CD8-positive, alpha-beta memory T cell (primary cell): ENCODE results near the gene L3MBTL1. TPM values are rescaled to one million over a fixed set of nuclear protein-coding genes. Genes with fewer than 3 reads are reported as not detected.
A peak's percentile ranks its signal among the peaks of the same experiment; 100 is the strongest.

Experiments used
- CTCF ChIA-PET: fragments of 350-600 bp; sonication (Branson Sonifier 250); formaldehyde crosslinking; loops from one replicate; lab custom pipeline; 2021; ENCODE audit warnings: antibody characterized with exemption; lab: Charles Lee
- POLR2A ChIA-PET: fragments of 350-600 bp; sonication (Branson Sonifier 250); formaldehyde crosslinking; loops from one replicate; lab custom pipeline; 2021; ENCODE audit warnings: antibody characterized with exemption; lab: Charles Lee
- DNase-seq, 5 donors: peaks; one replicate each; pipeline versions ENCODE4 v3.0.0 to v3.0.0-alpha.2; 2020 to 2022; ENCODE audit warnings: mixed read lengths in 1 of 5
- H3K27ac ChIP-seq: one replicate; pipeline ENCODE4 v1.7.0; 2013; ENCODE audit warnings: low read depth, mild to moderate bottlenecking, low read length, moderate library complexity
- H3K27me3 ChIP-seq: 2 replicates; pipeline ENCODE4 v1.7.0; 2013; ENCODE audit warnings: low read length, mild to moderate bottlenecking; ENCODE audit not compliant: insufficient read depth, poor library complexity, severe bottlenecking
- H3K36me3 ChIP-seq: 2 replicates; pipeline ENCODE4 v1.7.0; 2013; ENCODE audit warnings: mild to moderate bottlenecking, low read length, moderate library complexity; ENCODE audit not compliant: insufficient read depth
- H3K4me1 ChIP-seq: 2 replicates; pipeline ENCODE4 v1.7.0; 2013; ENCODE audit warnings: mild to moderate bottlenecking, low read length, moderate library complexity; ENCODE audit not compliant: insufficient read depth
- H3K4me3 ChIP-seq: 2 replicates; pipeline ENCODE4 v1.7.0; 2013; ENCODE audit warnings: mild to moderate bottlenecking, low read length
- H3K9me3 ChIP-seq: 2 replicates; pipeline ENCODE4 v1.7.0; 2013; ENCODE audit warnings: mild to moderate bottlenecking, low read length
- H3K27ac Mint-ChIP-seq, 8 donors: one replicate each; pipeline ENCODE4 v1.8.0; 2020 to 2021; ENCODE audit warnings: mixed read lengths in 8 of 8, mild to moderate bottlenecking in 6 of 8, inconsistent platforms in 3 of 8, moderate library complexity in 3 of 8
- H3K27me3 Mint-ChIP-seq, 2 donors: one replicate each; pipeline ENCODE4 v1.8.0; 2020 to 2021; ENCODE audit warnings: mixed read lengths in 2 of 2, mild to moderate bottlenecking in 1 of 2, moderate library complexity in 1 of 2
- H3K36me3 Mint-ChIP-seq, 3 donors: one replicate each; pipeline ENCODE4 v1.8.0; 2020 to 2021; ENCODE audit warnings: mixed read lengths in 3 of 3, inconsistent platforms in 1 of 3, mild to moderate bottlenecking in 1 of 3
- H3K4me1 Mint-ChIP-seq, 3 donors: one replicate each; pipeline ENCODE4 v1.8.0; 2020 to 2021; ENCODE audit warnings: mixed read lengths in 3 of 3, inconsistent platforms in 1 of 3, mild to moderate bottlenecking in 1 of 3
- H3K4me3 Mint-ChIP-seq, 7 donors: one replicate each; pipeline ENCODE4 v1.8.0; 2020 to 2021; ENCODE audit warnings: mixed read lengths in 7 of 7, mild to moderate bottlenecking in 6 of 7, moderate library complexity in 4 of 7, inconsistent platforms in 2 of 7
- H3K9me3 Mint-ChIP-seq, 5 donors: one replicate each; pipeline ENCODE4 v1.8.0; 2020 to 2022; ENCODE audit warnings: mixed read lengths in 5 of 5, mild to moderate bottlenecking in 3 of 5, moderate library complexity in 2 of 5, inconsistent platforms in 1 of 5
- polyA plus RNA-seq: library from polyadenylated mRNA; unstranded; fragments of 300-500 nt; fragmentation: Illumina TruSeq; gene quantifications from one replicate; pipeline ENCODE4 v1.2.3, GENCODE V29; 2021
- total RNA-seq, 2 experiments: library from RNA; stranded (reverse); gene quantifications; one replicate each; pipeline ENCODE4 v1.2.3, GENCODE V29; 2021

Gene L3MBTL1
- total and polyA plus RNA-seq, 3 experiments from 2014 or later: 1.8 to 5.2 (median 4.6) TPM

DNA sequence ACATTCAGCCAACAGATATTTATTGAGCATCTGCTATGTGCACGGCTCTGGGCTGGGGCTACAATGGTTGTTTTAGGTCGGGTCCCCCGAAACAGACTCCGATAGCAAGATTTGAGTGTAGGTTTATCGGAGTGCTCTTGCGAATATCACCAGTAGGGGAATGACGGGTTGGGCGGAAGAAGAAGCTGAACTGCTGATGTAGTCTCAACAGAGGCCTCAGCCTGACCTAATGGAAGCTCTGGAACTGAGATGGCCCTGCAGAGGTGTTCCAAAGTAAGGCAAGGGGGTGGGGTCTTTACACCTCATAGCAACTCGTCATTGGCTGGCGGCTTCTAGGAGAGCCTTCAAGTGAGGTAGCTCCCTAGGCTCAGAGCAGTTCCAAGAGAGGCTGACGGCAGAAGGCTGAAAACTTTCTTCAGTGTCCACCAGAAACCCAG lies 1.1 kb downstream of the L3MBTL1 start:
- DNase-seq: no peak
- H3K4me1 Mint-ChIP-seq: peaks cover 0 to 10% (median 9%) of the 10 kb centered on the region in 3 donors
- peaks cover 21 to 38% of the 10 kb centered on the region in 2 donors for H3K27me3 Mint-ChIP-seq
- ChIA-PET CTCF (no interaction called here), POLR2A (no interaction called here)
- peaks cover 0 to 2% (median 0%) of the 10 kb centered on the region in 5 donors for H3K9me3 Mint-ChIP-seq
- Histone ChIP-seq H3K9me3 (no peaks in the 10 kb centered on the region), H3K36me3 (no peaks in the 10 kb centered on the region), H3K4me1 (peaks cover 4% of the 10 kb centered on the region), H3K4me3 (peak overlapping the region; percentile 32), H3K27me3 (peaks cover 6% of the 10 kb centered on the region), H3K27ac (no peak overlapping the region)
- H3K4me3 Mint-ChIP-seq: peak overlapping the region in 5 of 7 donors; percentile 20 to 69 (median 68)
- H3K27ac Mint-ChIP-seq: no peak overlapping the region
- no peaks in the 10 kb centered on the region for H3K36me3 Mint-ChIP-seq

GRCh38 chr20:43511879-43512278 lies 4.4 kb downstream of the L3MBTL1 start:
- peaks cover 16 to 33% (median 25%) of the 10 kb centered on the region in 3 donors for H3K4me1 Mint-ChIP-seq
- H3K27me3 Mint-ChIP-seq: peaks cover 12 to 17% of the 10 kb centered on the region in 2 donors
- Histone ChIP-seq H3K9me3 (no peaks in the 10 kb centered on the region), H3K27ac (no peak overlapping the region), H3K4me3 (no peak overlapping the region), H3K4me1 (peaks cover 18% of the 10 kb centered on the region), H3K27me3 (peaks cover 6% of the 10 kb centered on the region), H3K36me3 (no peaks in the 10 kb centered on the region)
- CTCF ChIA-PET: no interaction called here
- no peak overlapping the region for H3K27ac Mint-ChIP-seq
- peaks cover 0 to 5% (median 0%) of the 10 kb centered on the region in 3 donors for H3K36me3 Mint-ChIP-seq
- H3K4me3 Mint-ChIP-seq: peak overlapping the region in 1 of 7 donors; percentile 29
- H3K9me3 Mint-ChIP-seq: peaks cover 0 to 2% (median 0%) of the 10 kb centered on the region in 5 donors
- DNase-seq: no peak
- POLR2A ChIA-PET: no interaction called here

DNA sequence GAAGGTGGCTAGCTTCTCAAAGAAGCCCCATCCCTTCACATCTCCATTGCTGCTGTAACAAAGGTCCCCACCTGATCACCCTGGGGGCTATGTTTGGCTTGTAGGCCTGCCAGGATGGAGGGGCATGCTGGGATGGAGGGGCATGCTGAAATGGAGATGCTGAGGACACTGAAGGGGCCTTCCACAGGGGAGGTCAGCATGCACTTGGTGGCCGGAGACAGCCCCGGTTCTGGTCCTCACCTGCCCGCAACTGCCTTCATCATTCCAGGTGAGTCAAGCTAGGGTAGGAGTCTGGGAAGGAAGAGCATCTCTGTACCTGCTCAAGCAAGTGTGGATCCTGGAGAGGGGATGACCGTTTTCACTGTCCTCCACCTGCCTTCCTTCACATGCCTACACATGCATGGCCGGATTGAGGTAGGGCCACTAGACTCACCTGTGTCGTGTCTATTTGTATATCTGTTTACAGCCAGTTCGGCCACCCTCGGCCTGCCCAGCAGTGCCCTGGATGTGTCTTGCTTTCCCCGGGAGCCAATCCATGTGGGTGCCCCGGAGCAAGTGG lies 6.0 kb downstream of the L3MBTL1 start:
- Mint-ChIP-seq H3K4me3 (peak overlapping the region; percentile 80 to 95 (median 92)), H3K27me3 (peaks cover 5 to 10% of the 10 kb centered on the region in 2 donors), H3K27ac (peak overlapping the region in 4 of 8 donors; percentile 62 to 84 (median 72)), H3K4me1 (peaks cover 16 to 30% (median 22%) of the 10 kb centered on the region in 3 donors), H3K9me3 (peaks cover 0 to 2% (median 0%) of the 10 kb centered on the region in 5 donors), H3K36me3 (peaks cover 0 to 9% (median 1%) of the 10 kb centered on the region in 3 donors)
- H3K36me3 ChIP-seq: no peaks in the 10 kb centered on the region
- POLR2A ChIA-PET: interaction anchor here (3.0 kb wide), 1 partner anchor 56 kb away, joined by 23 read pairs; the partner anchor contains the start of gene SRSF6
- CTCF ChIA-PET: interaction anchor here (1.5 to 1.6 kb wide), 2 partner anchors 56 to 65 kb away, joined by 3 to 4 read pairs; partner anchors contain the start of gene SRSF6
- DNase-seq: no peak
- peak overlapping the region; percentile 12 for H3K27ac ChIP-seq
- no peaks in the 10 kb centered on the region for H3K9me3 ChIP-seq
- peaks cover 15% of the 10 kb centered on the region for H3K4me1 ChIP-seq
- H3K27me3 ChIP-seq: peaks cover 4% of the 10 kb centered on the region
- peak overlapping the region; percentile 54 for H3K4me3 ChIP-seq

DNA sequence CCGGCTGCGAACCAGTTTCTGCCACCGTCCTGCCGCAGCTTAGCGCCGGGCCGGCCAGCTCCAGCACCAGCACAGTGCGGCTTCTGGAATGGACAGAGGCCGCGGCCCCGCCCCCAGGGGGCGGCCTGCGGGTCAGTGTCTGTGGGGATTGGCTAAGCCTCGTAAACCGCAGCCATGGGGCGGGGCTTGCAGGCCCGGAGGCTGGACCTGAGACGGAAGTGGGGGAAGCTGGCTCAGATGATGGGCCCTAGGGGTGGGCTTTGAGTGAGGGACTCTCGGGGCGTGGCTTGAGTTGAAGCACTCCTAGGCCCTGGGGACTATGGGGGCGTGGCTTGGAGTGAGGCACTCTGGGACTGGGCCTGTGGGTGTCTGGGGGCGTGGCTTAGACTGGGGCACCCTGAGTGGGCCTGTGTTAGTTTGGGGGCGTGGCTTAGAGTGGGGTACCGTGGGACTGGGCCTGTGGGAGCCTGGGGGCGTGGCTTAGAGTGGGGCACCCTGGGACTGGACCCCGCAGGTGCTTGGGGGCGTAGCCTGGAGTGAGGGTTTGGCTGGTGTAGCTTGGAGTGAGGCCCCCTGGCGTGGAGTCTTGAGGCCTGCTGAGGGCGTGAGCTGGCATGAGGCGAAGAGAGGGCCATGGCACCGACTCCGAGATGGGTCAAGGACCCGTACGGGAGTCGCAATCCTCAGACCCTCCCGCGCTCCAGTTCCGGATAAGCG lies 6.6 kb downstream of the L3MBTL1 start:
- CTCF ChIA-PET: interaction anchor here (1.1 to 1.8 kb wide), 4 partner anchors 26 to 65 kb away, joined by 3 to 4 read pairs (median 4); partner anchors contain the start of gene SRSF6

DNA sequence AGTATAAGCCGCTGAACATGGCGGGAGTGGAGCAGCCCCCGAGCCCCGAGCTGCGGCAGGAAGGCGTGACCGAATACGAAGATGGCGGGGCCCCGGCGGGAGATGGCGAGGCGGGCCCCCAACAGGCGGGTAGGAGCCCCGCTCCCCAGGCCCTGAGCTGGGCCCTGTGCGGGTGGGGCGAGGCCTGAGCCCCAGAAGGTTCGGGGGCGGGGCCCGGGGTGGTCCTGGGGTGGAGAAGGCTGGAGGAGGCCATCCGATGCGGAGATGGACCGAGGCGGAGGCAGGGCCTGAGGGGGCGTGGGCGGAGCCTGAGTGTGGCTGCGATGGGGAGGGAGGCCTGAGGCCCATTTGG lies 7.1 kb downstream of the L3MBTL1 start:
- H3K27ac Mint-ChIP-seq: peak overlapping the region; percentile 76 to 94 (median 88)
- Histone ChIP-seq H3K9me3 (no peaks in the 10 kb centered on the region), H3K27me3 (no peaks in the 10 kb centered on the region), H3K4me1 (peaks cover 14% of the 10 kb centered on the region), H3K4me3 (peak overlapping the region; percentile 66), H3K27ac (peak overlapping the region; percentile 38), H3K36me3 (no peaks in the 10 kb centered on the region)
- H3K4me3 Mint-ChIP-seq: peak overlapping the region; percentile 89 to 96 (median 94)
- H3K4me1 Mint-ChIP-seq: peaks cover 16 to 28% (median 19%) of the 10 kb centered on the region in 3 donors
- H3K36me3 Mint-ChIP-seq: peaks cover 0 to 9% (median 1%) of the 10 kb centered on the region in 3 donors
- H3K9me3 Mint-ChIP-seq: peaks cover 0 to 2% (median 0%) of the 10 kb centered on the region in 5 donors
- peaks cover under 1 to 1% of the 10 kb centered on the region in 2 donors for H3K27me3 Mint-ChIP-seq
- ChIA-PET CTCF (interaction anchor here (1.1 to 1.8 kb wide), 4 partner anchors 26 to 66 kb away, joined by 3 to 4 read pairs (median 4); partner anchors contain the start of gene SRSF6), POLR2A (interaction anchor here (0.6 to 3.0 kb wide), 2 partner anchors 53 to 57 kb away, joined by 3 to 23 read pairs; partner anchors contain the start of gene SRSF6)
- DNase-seq: peak in 1 of 5 donors; percentile 34

More for the DNA sequence above, 6.6 kb downstream of the L3MBTL1 start:
- peaks cover 0 to 2% (median 0%) of the 10 kb centered on the region in 5 donors for H3K9me3 Mint-ChIP-seq
- peaks cover 16 to 28% (median 19%) of the 10 kb centered on the region in 3 donors for H3K4me1 Mint-ChIP-seq
- POLR2A ChIA-PET: interaction anchor here (0.6 to 3.0 kb wide), 2 partner anchors 52 to 57 kb away, joined by 3 to 23 read pairs; partner anchors contain the start of gene SRSF6
- peaks cover 0 to 9% (median 1%) of the 10 kb centered on the region in 3 donors for H3K36me3 Mint-ChIP-seq
- H3K27ac Mint-ChIP-seq: peak overlapping the region; percentile 76 to 94 (median 88)
- H3K27me3 ChIP-seq: no peaks in the 10 kb centered on the region
- DNase-seq: peak; percentile 83 to 95 (median 93)
- H3K27me3 Mint-ChIP-seq: peaks cover 1 to 5% of the 10 kb centered on the region in 2 donors
- H3K4me1 ChIP-seq: peaks cover 14% of the 10 kb centered on the region
- no peaks in the 10 kb centered on the region for H3K9me3 ChIP-seq
- peak overlapping the region; percentile 66 for H3K4me3 ChIP-seq
- H3K4me3 Mint-ChIP-seq: peak overlapping the region; percentile 89 to 96 (median 94)
- peak overlapping the region; percentile 38 for H3K27ac ChIP-seq
- H3K36me3 ChIP-seq: no peaks in the 10 kb centered on the region

DNA sequence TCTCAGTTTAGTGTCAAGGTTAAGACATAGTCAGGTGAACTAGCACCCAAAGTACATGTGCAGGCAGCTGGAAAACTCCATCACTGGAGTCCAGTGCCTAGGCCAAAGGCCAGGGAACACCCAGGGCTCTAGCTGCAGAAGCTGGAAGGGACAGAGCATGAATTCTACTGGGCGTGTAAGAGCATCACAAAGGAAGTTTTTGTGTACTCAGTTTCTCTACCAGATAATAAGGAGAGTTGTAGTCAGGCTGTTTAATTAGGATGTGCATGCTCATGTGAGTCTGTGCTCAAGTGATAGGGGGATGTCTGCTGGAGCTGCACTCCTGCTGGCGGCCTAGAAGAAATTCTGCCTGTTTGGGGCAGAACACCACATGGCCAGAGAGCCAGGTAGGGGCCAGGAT lies 8.1 kb downstream of the L3MBTL1 start:
- no peaks in the 10 kb centered on the region for H3K27me3 ChIP-seq
- Mint-ChIP-seq H3K27ac (peak overlapping the region in 3 of 8 donors; percentile 7 to 59 (median 35)), H3K9me3 (no peaks in the 10 kb centered on the region), H3K4me1 (peaks cover 16 to 28% (median 19%) of the 10 kb centered on the region in 3 donors), H3K36me3 (peaks cover 1 to 11% (median 3%) of the 10 kb centered on the region in 3 donors), H3K4me3 (peak overlapping the region in 6 of 7 donors; percentile 1 to 95 (median 80)), H3K27me3 (peaks cover 0 to 1% of the 10 kb centered on the region in 2 donors)
- CTCF ChIA-PET: interaction anchor here (1.8 kb wide), 1 partner anchor 59 kb away, joined by 4 read pairs; no protein-coding TSS in a partner anchor
- H3K4me3 ChIP-seq: peak overlapping the region; percentile 66
- no peaks in the 10 kb centered on the region for H3K36me3 ChIP-seq
- peaks cover 14% of the 10 kb centered on the region for H3K4me1 ChIP-seq
- no peak for DNase-seq
- no peaks in the 10 kb centered on the region for H3K9me3 ChIP-seq
- POLR2A ChIA-PET: interaction anchor here (3.0 kb wide), 1 partner anchor 58 kb away, joined by 23 read pairs; the partner anchor contains the start of gene SRSF6
- peak overlapping the region; percentile 0 for H3K27ac ChIP-seq

GRCh38 chr20:43516251-43516824 lies 8.8 kb downstream of the L3MBTL1 start:
- CTCF ChIA-PET: interaction anchor here (1.8 kb wide), 1 partner anchor 60 kb away, joined by 4 read pairs; no protein-coding TSS in a partner anchor
- no peaks in the 10 kb centered on the region for H3K9me3 Mint-ChIP-seq
- Histone ChIP-seq H3K9me3 (no peaks in the 10 kb centered on the region), H3K27ac (no peak overlapping the region), H3K36me3 (no peaks in the 10 kb centered on the region), H3K27me3 (no peaks in the 10 kb centered on the region), H3K4me1 (peaks cover 14% of the 10 kb centered on the region), H3K4me3 (no peak overlapping the region)
- no peak for DNase-seq
- peaks cover 3 to 11% (median 3%) of the 10 kb centered on the region in 3 donors for H3K36me3 Mint-ChIP-seq
- H3K4me1 Mint-ChIP-seq: peaks cover 16 to 28% (median 21%) of the 10 kb centered on the region in 3 donors
- POLR2A ChIA-PET: no interaction called here
- peaks cover 0 to 1% of the 10 kb centered on the region in 2 donors for H3K27me3 Mint-ChIP-seq
- H3K4me3 Mint-ChIP-seq: peak overlapping the region in 1 of 7 donors; percentile 78
- peak overlapping the region in 2 of 8 donors; percentile 10 to 18 for H3K27ac Mint-ChIP-seq
